IPS-18c (cell line): Measurements from ENCODE around the gene PSMD12.
"Not testable (repeated sequence)": the region's sequence is repeated elsewhere in the genome, so short reads cannot be mapped to it uniquely, and the experiment has no call there.

ENCODE experiments used
- H3K4me3 ChIP-seq: 2 replicates; pipeline ENCODE4 v1.7.0; 2013; ENCODE audit warnings: low read depth, mild to moderate bottlenecking, low read length, moderate library complexity; ENCODE audit not compliant: insufficient read depth
- H3K9me3 ChIP-seq: one replicate; pipeline ENCODE4 v1.6.1; 2013; ENCODE audit warnings: mild to moderate bottlenecking, low read length, moderate library complexity; ENCODE audit not compliant: control insufficient read depth, insufficient read depth

PSMD12 gene

GRCh38 chr17:67331381-67332161, 34.8 kb downstream of the PSMD12 start:
- H3K9me3 ChIP-seq, H3K4me3 ChIP-seq: not testable (repeated sequence)

- Histone ChIP-seq H3K4me3 (no peak overlapping the region), H3K9me3 (peaks cover 2% of the 10 kb centered on the region)
These were observed 38.4 kb downstream of the PSMD12 start for GRCh38 chr17:67328026-67328425.

- not testable (repeated sequence) for H3K9me3 ChIP-seq, H3K4me3 ChIP-seq
These were observed 39.2 kb downstream of the PSMD12 start for GRCh38 chr17:67326959-67327745.

DNA sequence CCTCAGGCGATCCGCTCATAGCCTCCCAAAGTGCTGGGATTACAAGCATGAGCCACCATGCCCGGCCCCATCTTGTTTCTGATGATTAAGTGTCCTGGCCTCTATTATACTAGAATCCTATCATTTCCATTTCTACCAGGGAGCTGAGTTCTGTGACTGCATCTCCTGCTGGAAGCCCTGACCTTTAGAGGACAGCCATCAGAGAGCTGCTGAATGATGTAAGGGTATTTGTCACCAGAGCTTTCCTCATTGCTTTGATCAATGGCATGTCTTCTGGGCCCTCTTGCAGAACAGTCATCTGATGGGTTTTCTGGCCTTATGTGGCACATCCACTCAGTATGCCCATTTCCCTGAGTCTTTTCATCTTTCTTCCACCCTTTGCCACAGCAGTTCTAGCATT, 39.9 kb downstream of the PSMD12 start:
- H3K9me3 ChIP-seq: peaks cover 2% of the 10 kb centered on the region
- no peak overlapping the region for H3K4me3 ChIP-seq

GRCh38 chr17:67324330-67324729, 42.0 kb downstream of the PSMD12 start:
- Histone ChIP-seq H3K9me3 (peaks cover 2% of the 10 kb centered on the region), H3K4me3 (no peak overlapping the region)

- Histone ChIP-seq H3K4me3 (no peak overlapping the region), H3K9me3 (peaks cover 2% of the 10 kb centered on the region)
These were observed 42.9 kb downstream of the PSMD12 start for GRCh38 chr17:67323445-67323844.

DNA sequence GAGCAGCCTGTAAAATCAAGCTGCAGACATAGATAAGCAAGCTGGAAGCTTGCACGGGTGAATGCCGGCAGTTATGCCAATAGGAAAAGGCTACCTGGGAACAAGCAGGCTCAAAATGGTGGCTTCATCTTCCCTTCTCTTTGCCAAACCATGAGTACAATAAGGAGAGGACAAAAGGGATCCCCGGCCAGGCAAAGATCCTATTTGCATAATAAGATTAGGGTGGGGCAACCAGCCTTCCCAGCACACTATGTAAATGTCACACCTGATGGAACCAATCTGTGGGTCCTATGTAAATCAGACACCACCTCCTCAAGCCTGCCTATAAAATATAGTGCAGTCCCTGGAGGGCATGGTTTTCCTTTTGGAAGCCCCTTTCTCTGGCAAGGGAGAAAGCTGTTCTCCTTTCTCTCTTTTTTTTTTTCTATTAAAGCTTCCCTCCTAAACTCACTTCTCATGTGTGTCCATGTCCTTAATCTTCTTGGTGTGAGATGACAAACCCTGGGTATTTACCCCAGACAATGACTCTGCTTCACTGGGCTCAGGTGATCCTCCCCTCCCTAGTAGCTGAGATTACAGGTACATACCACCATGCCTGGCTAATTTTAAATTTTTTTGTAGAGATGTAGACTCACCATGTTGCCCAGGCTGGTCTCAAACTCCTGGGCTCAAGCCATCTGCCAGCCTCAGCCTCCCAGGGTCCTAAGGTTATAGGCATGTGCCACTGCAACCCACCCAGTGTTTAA, 44.2 kb downstream of the PSMD12 start:
- H3K4me3 ChIP-seq: no peak overlapping the region
- H3K9me3 ChIP-seq: no peaks in the 10 kb centered on the region

DNA sequence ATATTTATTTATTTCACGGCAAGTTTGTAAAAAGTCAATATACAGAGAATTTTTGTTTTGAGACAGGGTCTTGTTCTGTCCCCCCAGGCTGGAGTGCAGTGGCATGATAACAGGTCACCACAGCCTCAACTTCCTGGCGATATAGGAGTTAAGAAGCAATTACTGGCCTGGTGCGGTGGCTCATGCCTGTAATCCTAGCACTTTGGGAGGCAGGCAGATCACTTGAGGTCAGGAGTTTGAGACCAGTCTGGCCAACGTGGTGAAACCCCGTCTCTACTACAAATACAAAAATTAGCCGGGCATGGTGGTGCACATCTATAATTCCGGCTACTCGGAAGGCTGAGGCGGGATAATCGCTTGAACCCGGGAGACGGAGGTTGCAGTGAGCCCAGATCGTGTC, 44.9 kb downstream of the PSMD12 start:
- H3K4me3 ChIP-seq, H3K9me3 ChIP-seq: not testable (repeated sequence)

- no peaks in the 10 kb centered on the region for H3K9me3 ChIP-seq
- H3K4me3 ChIP-seq: no peak overlapping the region
These were observed 49.6 kb downstream of the PSMD12 start for GRCh38 chr17:67316781-67317180.

GRCh38 chr17:67315865-67316264, 50.5 kb downstream of the PSMD12 start:
- Histone ChIP-seq H3K4me3 (no peak overlapping the region), H3K9me3 (no peaks in the 10 kb centered on the region)

GRCh38 chr17:67312265-67312664, 54.1 kb downstream of the PSMD12 start:
- no peak overlapping the region for H3K4me3 ChIP-seq
- no peaks in the 10 kb centered on the region for H3K9me3 ChIP-seq

DNA sequence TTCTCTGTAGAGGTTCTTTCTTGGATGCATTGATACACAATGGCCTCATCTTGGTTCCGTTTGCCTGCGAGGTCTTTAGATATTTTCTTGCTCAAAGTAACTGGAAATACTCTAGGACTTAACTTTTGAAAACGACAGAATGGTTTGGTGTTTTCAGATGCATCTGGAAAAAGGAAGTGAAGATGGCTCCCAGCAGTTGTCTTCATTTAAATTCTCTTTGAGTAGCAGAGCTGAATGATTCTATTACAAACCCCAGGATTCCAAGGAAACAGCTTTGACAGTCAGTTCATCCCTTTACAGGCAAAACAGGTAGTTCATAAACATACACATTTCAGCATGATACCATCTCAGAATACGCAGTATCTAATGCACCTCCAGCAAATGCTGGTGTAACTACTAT, 54.8 kb downstream of the PSMD12 start:
- H3K4me3 ChIP-seq: no peak overlapping the region
- H3K9me3 ChIP-seq: no peaks in the 10 kb centered on the region

GRCh38 chr17:67310406-67310805, 56.0 kb downstream of the PSMD12 start:
- Histone ChIP-seq H3K4me3 (no peak overlapping the region), H3K9me3 (no peaks in the 10 kb centered on the region)

DNA sequence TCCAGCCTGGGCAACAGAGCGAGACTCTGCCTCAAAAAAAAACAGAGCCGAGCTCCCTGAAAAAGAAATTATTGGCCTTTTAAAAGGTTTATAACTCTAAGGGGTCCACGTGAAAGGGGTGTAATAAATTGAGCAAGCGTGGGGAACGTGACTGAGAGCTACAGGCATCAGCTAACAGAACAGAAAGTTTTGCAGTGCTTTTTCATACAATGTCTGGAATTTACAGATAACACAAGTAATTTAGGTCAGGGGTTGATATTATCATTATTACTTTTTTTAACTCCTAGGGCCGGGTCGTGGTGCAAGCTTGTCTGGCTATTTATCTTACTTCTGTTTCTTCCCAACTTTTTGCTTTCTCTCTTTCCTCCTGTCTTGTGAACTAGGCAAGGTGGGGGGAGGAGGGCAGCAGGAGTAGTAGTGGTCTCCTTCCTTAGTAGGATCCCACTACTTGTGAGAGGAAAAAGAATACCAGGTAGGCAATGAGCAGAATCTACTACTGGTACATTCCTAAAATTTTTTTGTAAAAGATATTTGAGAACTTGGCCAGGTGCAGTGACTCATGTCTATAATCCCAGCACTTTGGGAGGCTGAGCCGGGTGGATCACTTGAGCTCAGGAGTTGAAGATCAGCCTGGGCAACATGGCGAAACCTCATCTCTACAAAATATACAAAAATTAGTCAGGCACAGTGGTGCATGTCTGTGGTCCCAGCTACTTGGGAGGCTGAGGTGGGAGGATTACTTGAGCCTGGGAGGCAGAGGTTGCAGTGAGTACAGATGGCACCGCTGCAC, 60.7 kb downstream of the PSMD12 start:
- not testable (repeated sequence) for H3K9me3 ChIP-seq, H3K4me3 ChIP-seq

GRCh38 chr17:67297454-67297960, 68.9 kb downstream of the PSMD12 start:
- H3K9me3 ChIP-seq: no peaks in the 10 kb centered on the region
- no peak overlapping the region for H3K4me3 ChIP-seq

GRCh38 chr17:67294451-67295199, 71.8 kb downstream of the PSMD12 start:
- Histone ChIP-seq H3K4me3 (no peak overlapping the region), H3K9me3 (no peaks in the 10 kb centered on the region)
